ENCODE data around the gene HIBADH. TPM values are rescaled to one million over a fixed set of nuclear protein-coding genes. Genes with fewer than 3 reads are reported as not detected.

The HIBADH gene
- total and polyA plus RNA-seq, 2 of the 4 experiments (the other 2 are of a cell fraction) = 36.6 to 52.5 TPM

- Histone ChIP-seq H2BK20ac (ENCODE audit: low read depth, low read length) (no peak overlapping the region), H3K14ac (replicated peaks; ENCODE audit: low read depth, low read length) (no peak overlapping the region), H3K27ac (ENCODE audit: insufficient read depth, low read length) (no peak overlapping the region), H4K5ac (ENCODE audit: low read depth, low read length) (no peak overlapping the region), H3K4me2 (ENCODE audit: low read depth, low read length) (no peak overlapping the region), H2BK5ac (ENCODE audit: low read depth, low read length, poor library complexity, severe bottlenecking) (no peak overlapping the region), H3K9me1 (ENCODE audit: insufficient read depth, low read length) (no peaks in the 10 kb centered on the region), H3K4me3 (ENCODE audit: insufficient read depth, low read depth, low read length) (no peak overlapping the region), H2AFZ (replicated peaks; ENCODE audit: low read length, poor library complexity) (no peak overlapping the region), H2BK120ac (ENCODE audit: low read depth, low read length) (no peak overlapping the region), H2AK5ac (ENCODE audit: low read depth, low read length) (no peak overlapping the region), H3K9ac (ENCODE audit: low read depth, low read length) (no peak overlapping the region), H3K36me3 (ENCODE audit: control insufficient read depth, insufficient read depth, low read length) (no peaks in the 10 kb centered on the region), H3K18ac (ENCODE audit: low read depth, low read length) (no peak overlapping the region), H3K79me1 (ENCODE audit: low read depth in 1 of 2, low read length in 2 of 2) (no peaks in the 10 kb centered on the region), H2BK15ac (ENCODE audit: low read depth, low read length) (no peak overlapping the region), H4K20me1 (ENCODE audit: insufficient read depth, low read length) (no peaks in the 10 kb centered on the region), H3K27me3 (ENCODE audit: control insufficient read depth, insufficient read depth, low read length) (no peaks in the 10 kb centered on the region), H2AK9ac (replicated peaks; ENCODE audit: low read depth, low read length, poor library complexity) (no peak overlapping the region), H3K23ac (ENCODE audit: low read depth, low read length) (no peak overlapping the region), H3K4ac (ENCODE audit: low read depth, low read length) (no peak overlapping the region), H4K91ac (ENCODE audit: insufficient read depth, low read depth, low read length) (no peak overlapping the region), H3K56ac (ENCODE audit: extremely low read depth, insufficient read depth, low read length) (no peak overlapping the region), H4K8ac (ENCODE audit: low read depth in 2 of 2, low read length in 2 of 2) (no peak overlapping the region), H3K4me1 (ENCODE audit: control insufficient read depth, insufficient read depth, low read length) (peaks cover 3% of the 10 kb centered on the region; the same call in 1 of the 2 replicates), H3K9me3 (ENCODE audit: control insufficient read depth, insufficient read depth, low read length) (peaks cover 2% of the 10 kb centered on the region; the same call in 1 of the 2 replicates)
- no peak for TF ChIP-seq USF2 (IDR thresholded peaks at IDR 0.05; ENCODE audit: low read depth, low read length)
- no peak for TF ChIP-seq CEBPB (IDR thresholded peaks at IDR 0.05; ENCODE audit: low read depth, low read length)
- TF ChIP-seq MAZ (IDR thresholded peaks at IDR 0.05; ENCODE audit: borderline replicate concordance, low read depth, low read length) = no peak
- DNase-seq (no peak), ATAC-seq (ENCODE audit: low read depth) (no peak)
- no TSS peak for BruUV-seq (replicated peaks)
- in situ Hi-C loops (cut with MboI; ENCODE audit: low sequenced_read_pairs) = no loop called here
- dilution Hi-C loops (cut with HindIII; ENCODE audit: low sequenced_read_pairs, unreplicated experiment) = no loop called here
- CTCF ChIA-PET = no interaction called here
- POLR2A ChIA-PET (ENCODE audit: unreplicated experiment) = no interaction called here
- WGBS, 2 experiments (ENCODE audit: extremely low coverage in 2 of 2, insufficient read length in 1 of 2) = no CpG with 5 or more reads among the region's 6 CpGs
- intact Hi-C loops (cut with micrococcal nuclease) = no loop called here
These were observed 45.8 kb upstream of the HIBADH start for GRCh38 chr7:27708485-27708884.

Measured in IMR-90 (cell line).